Fibroblast of upper back skin (primary cell): Measurements from ENCODE around the gene PDIA5.
A peak's percentile ranks its signal among the peaks of the same experiment; 100 is the strongest.

Experiments used
- DNase-seq: peaks from one replicate; pipeline ENCODE4 v3.0.0-alpha.2; 2013

PDIA5 gene

DNA sequence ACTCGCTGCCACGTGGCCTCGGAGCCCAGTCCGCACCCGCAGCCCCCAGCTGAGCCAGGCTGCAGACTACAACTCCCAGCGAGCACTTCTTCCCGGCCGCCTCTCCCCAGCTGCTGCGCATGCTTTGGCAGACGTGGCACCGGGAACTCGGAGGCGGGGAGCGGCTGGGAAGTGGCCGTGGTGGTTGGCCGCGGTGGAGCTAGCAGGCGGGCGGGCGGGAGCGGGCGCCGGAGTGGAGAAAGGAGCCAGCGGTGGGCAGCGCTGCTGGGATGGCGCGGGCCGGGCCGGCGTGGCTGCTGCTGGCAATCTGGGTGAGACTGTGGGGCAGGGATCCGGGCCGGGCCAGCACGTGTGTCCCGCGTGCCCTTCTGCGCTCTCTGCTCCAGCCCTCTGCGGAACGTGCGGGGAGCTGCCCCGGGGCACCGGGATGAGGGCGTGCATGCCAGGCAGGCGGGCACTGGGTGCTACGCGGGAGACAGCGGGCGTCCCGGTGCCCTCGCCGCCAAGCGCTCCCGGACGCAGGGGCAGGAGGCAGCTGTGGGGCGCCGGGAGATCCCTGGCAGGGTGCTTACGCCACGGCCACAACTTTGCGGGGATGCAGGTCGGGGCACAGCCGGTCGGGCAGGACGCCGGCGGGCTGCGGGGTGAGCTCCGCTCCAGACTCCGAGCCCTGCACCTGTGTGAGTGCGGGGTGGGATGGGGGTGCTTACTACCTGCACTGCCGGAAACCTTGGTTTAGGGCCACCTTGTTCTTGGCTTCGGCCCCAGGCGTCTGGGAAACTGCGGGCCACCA lies at the start of gene PDIA5:
TSS of gene PDIA5 (plus strand) at position 130 of the 793 bp plus-strand sequence. CDS start at position 270, 140 bp downstream.
- DNase-seq = peak; percentile 94

DNA sequence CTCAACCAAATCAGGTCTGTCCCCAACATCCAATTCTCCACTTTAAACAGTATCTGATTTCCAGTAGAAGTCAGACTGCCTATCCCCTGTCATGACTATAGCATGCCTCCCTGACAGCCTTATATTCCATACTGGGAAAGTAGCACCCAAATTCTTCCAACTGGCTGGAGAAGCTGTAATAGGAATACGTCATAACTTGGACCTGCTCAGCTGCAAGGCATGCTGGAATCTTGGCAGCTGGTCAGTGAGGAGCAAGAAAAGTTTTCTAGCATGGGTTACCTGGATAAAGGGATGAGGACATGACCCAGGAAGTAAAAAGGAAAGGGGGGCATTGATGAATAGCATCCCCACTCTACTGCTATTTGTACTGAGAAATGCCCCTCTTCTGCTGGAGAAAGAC lies 48.1 kb upstream of the PDIA5 start:
- no peak for DNase-seq

DNA sequence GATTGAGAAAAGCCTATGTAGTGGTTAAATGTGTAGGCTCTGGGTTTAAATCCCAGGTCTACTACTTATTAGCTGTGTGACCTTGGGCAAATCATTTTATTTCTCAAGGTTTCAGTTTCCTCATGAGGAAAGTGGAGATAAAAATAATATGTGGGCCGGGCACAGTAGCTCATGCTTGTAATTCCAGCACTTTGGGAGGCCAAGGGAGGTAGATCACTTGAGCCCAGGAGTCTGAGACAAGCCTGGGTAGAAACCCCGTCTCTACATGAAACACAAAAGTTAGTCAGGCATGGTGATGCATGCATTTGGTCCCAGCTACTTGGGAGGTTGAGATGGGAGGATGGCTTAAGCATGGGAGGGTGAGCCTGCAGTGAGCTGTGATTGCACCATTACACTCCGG lies 47.7 kb upstream of the PDIA5 start:
- DNase-seq = no peak

DNA sequence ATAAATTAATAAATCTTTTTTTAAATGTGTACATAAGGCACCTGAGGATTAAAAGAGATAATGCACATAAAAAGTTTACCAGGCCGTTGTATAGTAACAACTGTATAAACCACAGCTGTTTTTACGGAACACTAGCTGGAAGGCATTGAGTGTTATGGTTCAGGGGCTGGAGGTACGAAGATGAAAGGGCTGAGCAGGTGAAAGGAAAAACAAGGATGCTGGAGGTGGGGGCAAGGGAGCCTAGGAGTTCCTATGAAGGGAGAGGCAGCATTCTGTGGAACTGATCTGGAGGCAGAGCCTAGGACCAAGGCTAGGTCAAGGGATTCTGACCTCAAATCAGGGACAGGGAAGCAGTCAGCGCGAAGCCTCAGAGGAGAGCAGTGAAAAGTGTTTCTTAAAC lies 47.2 kb upstream of the PDIA5 start:
- DNase-seq = no peak

DNA sequence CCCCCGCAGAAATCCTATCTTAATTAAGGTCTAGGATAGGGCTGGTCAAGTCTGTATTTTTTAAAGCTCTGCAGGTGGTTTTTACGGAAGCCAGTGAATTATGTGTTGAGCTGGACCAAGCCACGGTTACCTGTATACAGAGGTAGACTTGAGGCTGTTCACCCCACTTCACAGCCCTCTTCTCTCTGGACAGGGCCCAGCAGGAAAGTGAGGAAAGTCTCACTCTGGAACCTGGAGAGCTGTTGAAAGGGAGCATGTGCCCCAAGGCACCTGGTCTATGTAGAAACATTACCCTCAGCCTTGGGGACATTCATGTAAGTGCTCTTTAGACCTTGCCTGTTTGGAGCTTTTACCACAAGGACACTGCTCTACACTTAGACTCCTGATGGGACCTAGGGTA lies 46.1 kb upstream of the PDIA5 start:
- DNase-seq = no peak

DNA sequence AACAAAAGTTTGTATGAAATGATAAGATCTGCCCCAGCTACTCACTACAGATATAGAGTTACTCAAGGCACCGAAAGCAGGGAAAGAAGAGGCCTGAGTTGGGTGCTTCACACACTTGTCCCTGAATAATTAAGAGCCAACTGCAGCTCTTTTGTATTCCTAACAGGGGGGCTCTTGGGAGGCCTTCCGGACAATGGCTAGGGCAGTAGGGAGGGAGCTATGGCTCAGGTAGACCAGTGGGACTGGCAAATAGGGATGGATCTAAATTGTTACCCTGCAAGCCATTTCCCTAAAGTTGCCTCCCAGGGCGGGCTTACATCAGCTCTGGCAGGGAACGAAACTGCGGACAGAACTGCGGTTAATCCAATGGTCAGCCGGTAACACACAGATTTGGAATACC lies 45.4 kb upstream of the PDIA5 start:
- no peak for DNase-seq

DNA sequence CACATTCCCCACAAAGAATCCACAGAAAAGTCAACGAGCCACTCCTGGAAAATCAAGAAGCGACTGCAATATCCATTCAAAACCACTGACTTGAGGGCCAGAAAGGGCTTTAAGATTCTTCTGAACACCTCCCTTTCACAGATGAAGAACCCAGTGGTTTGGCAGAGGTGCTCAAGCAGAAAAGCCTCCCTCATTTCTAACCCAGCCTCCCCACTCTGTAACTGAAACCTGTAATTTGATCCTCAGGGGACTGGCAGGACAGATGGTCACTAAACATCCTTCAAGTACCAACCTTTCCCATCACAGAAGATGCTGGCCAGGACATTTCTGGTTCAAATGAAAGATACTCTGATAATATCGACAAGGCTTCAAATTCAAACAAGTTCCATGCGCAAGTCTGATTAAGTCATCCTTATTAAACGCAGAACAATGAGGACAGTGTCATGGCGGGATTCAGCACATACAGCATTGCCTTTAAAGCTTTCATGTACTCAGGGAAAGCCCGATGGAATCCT lies 44.8 kb upstream of the PDIA5 start:
- DNase-seq = no peak

DNA sequence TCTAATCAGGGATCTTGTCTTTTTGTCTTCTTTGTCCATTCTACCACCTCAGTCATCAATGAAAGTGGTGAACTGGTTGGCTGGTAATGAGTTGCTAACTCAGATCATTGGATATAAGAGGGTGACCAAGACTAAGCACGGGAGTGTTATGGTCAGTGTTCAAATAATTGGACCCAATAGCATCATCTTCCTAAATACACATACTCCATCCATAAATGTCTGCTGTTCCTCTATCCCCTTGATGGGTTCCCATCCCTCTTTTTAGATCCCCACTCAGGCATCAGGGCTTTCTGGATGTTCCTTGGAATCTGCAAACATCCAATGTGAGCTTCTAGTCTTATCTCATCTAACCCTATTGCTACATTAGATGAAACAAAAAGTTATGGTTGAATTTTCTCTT lies 42.8 kb upstream of the PDIA5 start:
- DNase-seq = no peak

DNA sequence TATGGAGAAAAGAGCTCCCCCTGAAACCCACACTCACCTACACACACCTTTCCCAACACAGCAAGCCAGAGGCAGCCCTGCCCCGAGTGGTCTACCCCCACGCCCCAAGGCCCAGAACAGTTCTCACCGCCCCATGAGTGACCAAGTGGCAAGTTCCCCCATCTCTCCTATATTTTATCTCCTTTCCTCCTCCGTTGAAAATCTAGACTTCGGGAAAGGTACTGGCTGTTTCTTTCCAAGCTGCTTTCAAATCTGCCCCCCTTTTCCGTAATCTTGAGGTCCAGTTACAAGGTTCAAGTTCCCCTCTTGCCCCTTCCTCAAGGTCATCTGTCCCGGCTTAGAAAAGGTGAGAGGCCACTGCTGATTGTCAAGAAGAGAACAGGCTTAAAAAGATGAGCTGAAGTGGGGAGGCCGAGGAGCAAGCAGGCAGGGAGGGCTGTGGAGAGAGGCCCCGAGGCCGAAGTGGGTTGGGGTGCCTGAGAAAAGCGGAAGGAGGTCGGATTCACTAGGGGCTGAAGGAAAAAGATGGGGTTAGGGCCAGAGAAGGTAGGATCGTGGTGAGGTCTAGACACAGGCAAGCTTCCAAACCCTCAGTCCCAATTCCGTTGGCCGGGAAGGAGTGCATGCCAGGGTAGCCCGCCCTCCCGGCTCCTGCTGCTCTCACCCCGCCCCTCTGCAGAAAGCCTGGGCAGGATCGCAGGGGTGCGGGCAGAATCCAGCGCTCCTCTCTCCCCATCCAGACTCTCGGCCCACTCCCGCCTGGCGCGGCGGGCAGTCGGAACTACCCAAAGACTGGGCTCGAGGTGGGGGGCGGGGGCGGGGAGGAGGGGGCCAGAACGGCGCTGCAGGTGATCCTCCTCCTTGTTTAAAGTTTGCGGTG lies 40.9 kb upstream of the PDIA5 start:
- DNase-seq = no peak

DNA sequence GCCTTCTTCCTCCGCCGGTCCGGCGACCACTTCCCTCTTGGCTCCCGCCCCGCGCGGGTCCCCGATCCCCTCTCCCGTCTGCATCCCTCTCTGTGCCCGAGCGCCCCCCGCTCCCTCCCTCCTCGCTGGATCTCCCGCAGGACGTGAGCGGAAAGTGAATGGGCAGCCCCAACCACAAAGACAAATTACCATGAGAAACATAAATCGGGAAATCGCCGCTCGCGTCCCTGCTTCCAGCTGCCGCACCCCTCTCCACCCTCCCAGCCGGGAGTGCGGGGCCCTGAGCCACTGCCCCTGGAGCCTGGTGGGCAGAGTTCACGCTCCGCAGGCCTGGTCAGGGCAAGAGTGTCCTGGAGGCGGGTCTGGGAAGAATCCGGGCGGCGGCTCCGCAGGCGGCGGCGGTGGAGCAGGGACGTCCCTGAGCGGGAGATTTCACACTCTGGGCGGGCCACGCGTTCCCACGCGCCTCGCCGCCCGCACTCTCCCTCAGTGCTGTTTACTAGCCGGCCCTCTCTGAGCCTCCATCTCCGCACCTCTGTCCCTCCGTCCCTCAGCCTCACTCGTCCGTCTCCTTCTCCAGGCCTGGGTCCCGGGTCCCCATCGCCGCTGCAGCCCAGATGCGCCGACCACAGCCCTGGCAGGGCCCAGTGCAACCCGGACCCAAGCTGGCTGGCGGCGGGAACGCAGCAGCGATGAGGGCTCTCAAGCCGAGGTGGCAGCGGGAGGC lies 40.1 kb upstream of the PDIA5 start:
- no peak for DNase-seq

DNA sequence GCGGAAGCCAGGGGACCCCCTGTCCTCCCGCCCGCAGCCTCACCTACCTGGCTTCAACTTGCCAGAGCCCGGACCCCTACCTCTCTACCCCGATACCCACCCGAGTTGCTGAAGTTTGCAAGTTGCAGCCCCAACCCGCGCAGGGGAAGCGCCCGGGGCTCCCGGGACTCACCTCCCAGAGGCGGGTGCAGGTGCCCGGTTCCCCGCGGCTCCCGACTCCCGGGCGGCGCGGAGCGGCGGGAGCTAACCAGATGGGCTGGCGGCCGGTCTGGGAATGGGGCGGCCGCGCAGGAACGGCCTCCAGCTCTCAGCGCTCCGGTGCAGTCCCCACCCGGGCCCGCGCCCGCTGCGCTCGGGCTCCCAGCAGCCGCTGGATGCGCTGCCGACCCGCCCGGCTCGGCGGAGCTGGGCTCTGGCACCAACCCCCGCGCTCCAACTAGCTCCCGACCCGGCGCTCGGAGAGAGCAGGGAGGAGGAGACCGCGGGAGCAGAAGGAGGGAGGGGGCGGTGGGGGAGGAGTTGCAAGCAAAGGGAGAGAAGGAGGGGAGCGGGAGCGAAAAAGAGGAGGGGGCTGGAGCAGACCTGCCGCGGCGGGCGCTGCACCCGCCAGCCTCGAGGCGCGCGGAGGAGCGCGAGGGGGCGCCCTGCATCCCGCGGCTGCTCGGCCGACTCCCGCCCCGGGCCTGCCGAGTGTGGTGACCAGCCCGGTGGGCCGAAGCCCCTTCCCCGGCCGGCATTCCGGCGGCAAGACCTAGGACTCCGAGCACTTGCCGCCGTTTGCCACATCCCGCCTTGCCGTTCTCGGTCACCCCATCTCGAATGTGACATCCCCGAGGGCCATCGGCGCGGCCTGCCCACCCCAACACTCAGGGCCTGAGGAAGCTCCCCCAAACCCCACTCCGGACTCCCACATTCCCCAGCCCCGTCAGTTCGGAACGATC lies 39.3 kb upstream of the PDIA5 start, which contains the start of gene SEMA5B:
TSS of gene SEMA5B (minus strand) at position 472 of the 941 bp plus-strand sequence. CDS start 66,500 bp downstream, outside the sequence.
- no peak for DNase-seq

DNA sequence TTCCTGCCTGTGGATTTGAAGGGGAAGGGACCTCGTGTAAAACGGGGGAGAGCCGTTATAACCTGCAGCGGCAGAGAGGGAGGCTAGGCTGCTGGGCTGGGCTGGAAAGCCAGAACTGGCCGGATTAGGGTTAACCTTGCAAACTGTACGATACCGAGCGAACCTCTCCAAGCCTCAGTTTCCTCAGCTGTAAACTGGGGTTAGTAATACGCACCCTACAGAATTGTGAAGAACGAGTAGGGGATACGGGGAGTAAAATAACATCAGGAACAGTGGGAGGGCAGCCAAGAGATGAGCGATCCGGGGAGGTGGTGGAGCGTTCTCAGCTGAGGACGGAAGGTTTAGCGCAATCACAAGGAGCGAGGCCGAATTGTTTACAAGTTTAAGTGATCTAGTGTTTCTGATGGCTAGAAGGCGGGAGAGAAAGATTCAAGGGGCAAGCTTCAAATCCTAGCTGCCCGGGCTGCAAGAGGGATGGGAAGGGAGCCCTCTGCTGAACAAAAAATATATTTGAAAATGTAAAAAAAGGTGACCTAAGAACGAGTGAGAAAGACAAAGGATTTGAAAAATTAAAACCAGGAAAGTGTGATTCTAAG lies 38.5 kb upstream of the PDIA5 start:
- DNase-seq = peak; percentile 67

DNA sequence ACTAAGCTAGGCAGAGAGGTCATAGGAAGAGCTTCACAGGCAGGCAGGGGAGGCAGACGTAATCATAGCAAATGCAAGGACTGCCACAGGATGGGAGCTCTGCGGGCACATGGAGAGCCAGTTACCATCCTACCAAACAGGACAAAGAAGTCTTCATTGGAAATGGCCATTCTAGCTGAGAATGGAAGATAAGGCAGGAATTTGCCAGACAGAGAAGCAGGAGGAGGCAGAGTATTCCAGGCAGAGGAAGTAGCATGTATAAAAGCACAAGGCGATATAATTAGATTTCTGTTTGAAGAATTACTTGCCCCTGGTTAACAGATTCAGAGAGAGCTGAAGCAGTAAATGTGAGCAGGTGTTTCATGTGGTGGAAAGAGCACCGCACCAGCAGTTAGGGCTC lies 35.8 kb upstream of the PDIA5 start:
- no peak for DNase-seq

DNA sequence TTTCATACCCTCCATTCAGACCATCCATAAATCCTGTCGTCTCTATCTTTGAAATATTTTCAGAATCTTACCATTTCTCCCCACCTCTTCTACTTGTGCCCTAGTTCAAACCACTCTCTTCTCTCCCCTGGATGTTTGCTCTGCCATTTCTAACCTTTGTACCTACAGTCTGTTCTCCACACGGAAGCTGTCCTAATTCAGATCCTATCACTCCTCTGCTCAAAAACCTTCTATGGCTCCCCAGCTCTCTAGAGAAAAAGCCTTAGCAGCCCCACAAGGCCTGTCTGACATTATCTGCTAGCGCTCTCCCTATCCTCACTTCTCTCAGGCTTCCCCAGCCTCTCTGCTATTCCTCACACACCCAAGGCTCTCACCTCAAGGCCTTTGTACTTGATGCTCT lies 34.8 kb upstream of the PDIA5 start:
- DNase-seq = no peak

DNA sequence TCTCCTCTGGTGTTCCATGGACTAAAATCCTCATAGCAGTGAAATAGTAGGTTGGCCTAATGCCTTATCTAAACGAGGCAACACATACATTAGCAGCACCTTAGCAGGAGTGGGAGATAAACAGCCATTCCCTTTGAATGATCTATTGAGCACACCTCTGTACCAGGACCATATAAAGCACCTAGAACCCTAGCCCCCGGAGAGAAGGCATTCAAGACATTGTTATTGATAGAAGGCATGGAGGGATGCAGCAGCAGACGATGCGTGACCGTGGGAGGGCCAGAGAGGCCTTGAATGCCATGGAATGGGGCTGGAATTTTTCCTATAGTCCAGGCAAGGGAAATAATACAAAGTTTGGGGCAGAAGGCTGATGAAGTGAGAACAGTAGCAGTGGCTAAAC lies 32.7 kb upstream of the PDIA5 start:
- DNase-seq = no peak

DNA sequence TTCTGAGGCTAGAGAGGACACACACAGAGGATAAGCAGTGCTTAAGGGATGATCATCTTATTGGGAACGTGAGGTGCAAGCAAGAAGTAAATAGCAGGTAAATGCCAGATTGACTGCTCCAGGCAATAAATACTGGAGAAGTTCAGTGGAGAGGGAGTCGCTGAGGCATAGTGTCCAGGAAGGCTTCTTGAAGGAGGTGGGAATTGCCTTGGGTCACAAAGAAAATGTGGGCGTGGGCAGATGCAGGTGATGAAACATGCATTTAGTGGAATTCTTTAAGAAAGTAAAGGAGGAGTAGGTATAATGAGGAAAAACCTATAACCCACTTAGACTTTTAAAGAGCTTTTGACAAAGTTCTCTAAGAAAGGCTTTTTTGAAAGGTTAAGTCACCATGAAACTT lies 31.8 kb upstream of the PDIA5 start:
- DNase-seq = no peak

DNA sequence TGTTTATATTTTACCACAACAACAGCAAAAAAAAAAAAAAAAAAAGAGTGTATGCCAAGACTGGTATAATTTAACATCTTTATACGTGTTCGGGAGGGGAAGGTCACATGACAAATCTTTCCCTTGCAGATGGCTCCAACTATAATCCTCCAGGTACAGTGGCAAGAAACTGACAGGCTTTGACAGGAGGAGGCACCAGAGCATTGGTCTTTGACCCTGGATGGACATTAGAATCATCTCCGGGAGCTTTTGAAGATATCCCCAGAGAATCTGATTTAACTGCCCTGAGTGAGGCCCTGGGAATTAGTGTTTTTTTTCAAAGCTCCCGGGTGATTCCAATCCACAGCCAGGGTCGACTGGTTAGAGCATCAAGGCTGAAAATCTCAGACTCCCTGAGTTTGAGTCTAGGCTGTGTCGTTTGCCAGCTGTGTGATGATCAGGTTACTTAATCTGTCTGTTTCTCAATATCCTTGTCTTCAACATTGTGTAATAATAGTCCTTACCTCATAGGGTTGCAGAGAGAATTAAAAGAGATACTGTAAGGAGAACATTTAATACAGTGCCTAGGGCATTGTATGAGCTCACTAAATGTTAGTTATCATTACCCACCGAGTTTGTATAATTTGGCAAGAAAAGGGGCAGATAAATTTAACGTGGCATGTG lies 30.3 kb upstream of the PDIA5 start:
- DNase-seq = peak; percentile 39

DNA sequence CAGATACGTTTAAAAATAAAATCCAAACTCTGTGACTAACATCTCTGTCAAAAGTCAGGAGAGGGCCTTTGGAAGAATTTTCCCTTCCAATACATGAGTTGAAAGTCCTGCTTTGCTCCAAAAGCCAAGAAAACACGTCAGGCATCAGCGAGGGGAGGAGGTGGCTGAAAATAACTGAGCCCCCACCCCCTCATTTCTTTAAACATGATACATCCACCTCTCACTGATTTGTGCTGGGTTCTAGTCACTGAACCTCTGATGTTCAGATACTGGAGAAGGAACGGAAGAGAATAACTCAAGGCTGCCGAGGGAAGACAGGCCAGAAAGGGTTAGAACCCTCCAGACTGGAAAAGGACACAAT lies 29.8 kb upstream of the PDIA5 start:
- no peak for DNase-seq

DNA sequence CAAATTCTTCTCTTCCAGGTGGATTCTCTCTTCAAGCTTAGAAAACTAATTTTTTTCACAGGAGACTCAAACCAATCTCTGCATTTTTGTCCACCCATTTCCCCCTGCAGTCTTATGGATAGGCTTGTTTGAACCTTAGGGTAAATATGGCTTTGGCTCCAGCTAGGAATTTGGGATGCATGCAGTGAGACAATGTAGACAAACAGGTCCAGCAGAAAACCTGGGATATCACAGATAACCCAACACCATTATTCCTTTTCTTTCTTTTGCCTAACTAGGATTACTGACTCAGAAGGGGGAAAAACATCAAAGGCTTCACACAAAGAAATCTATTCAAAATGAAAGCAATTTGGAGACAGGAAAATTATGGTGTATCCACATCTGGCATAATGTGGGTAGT lies 28.1 kb upstream of the PDIA5 start:
- DNase-seq = no peak

DNA sequence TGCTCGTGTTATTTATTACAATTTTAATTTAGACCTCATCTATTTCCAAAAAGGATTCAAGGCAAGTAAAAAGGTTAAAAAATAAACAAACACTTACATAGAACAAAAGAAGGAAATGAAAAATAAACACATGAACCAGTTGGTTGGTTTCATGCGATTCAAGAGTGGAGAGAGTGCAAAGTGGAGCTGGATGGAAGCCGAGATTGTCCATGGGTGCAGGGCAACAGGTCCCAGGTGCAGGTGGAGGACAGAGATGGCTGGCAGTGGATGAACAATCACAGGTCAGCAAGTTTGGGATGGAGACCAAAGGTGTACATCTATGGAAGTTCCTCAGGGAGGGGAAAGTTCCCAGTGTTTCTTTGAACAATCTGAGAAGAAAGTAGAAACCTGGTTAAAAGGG lies 27.6 kb upstream of the PDIA5 start:
- no peak for DNase-seq

DNA sequence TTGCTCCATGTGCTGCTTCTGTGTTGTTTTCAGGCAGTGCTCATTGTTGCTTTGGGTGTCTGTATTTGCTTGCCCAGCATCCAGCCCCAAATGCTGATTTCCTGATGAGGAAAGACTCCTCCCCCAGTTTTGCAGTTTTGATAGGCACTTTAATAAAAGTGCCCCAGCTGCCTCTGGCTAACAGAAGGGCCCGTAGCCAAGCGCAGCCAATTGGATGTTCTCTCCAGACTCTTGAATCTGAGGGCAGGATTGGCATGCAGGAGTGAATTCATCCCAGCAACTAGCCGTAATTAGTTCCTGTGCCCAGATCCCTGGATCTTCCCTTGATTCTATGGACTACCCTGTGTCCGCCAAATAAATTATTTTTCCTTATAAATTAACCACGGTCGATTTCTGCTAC lies 24.4 kb upstream of the PDIA5 start:
- no peak for DNase-seq
